B cell (primary cell): ENCODE data around the gene ARHGAP32. TPM values are rescaled to one million over a fixed set of nuclear protein-coding genes. Genes with fewer than 3 reads are reported as not detected.

Experiments used
- ATAC-seq: fragments of 200-7000 bp; cut with Tn5 transposase; one replicate; pipeline ENCODE4 v1.10.0; 2021; ENCODE audit warnings: low read depth, mild to moderate bottlenecking, moderate number of reproducible peaks, moderate library complexity
- CTCF ChIA-PET: fragments of 350-600 bp; sonication (Branson Sonifier 250); formaldehyde crosslinking; loops from one replicate; lab custom pipeline; 2021; ENCODE audit warnings: antibody characterized with exemption, inconsistent platforms; lab: Charles Lee
- POLR2A ChIA-PET: fragments of 350-600 bp; sonication (Branson Sonifier 250); formaldehyde crosslinking; loops from one replicate; lab custom pipeline; 2021; ENCODE audit warnings: antibody characterized with exemption; lab: Charles Lee
- DNase-seq: peaks from one replicate; pipeline ENCODE4 v3.0.0; 2013
- H2AFZ ChIP-seq: 2 replicates; pipeline ENCODE4 v1.6.1; 2012; ENCODE audit warnings: mild to moderate bottlenecking, low read depth, low read length; ENCODE audit not compliant: insufficient read depth, poor library complexity, severe bottlenecking
- H3K27ac ChIP-seq, 2 donors: 1 replicate in 1 of 2; 2 replicates in 1 of 2; pipeline ENCODE4 v1.5.1; 2012 to 2013; ENCODE audit warnings: low read length in 2 of 2, mild to moderate bottlenecking in 2 of 2, moderate library complexity in 1 of 2
- H3K27me3 ChIP-seq, 4 experiments: fragments of 200-600 bp in 1 of 4; sonication (generic) in 1 of 4; replicated peaks in 1 of 4; 1 replicate in 2 of 4; 2 replicates in 2 of 4; pipeline versions ENCODE4 v1.6.1 to v1.7.0; 2013 to 2016; ENCODE audit warnings: low read length in 3 of 4, mild to moderate bottlenecking in 2 of 4, mixed read lengths in 1 of 4, moderate library complexity in 1 of 4; ENCODE audit not compliant: insufficient read depth in 4 of 4, control insufficient read depth in 3 of 4; ENCODE audit errors: control extremely low read depth in 1 of 4
- H3K36me3 ChIP-seq, 2 experiments: replicated peaks in 1 of 2; 1 replicate in 1 of 2; 2 replicates in 1 of 2; pipeline versions ENCODE4 v1.6.1 to v1.7.1; 2013; ENCODE audit warnings: low read length in 1 of 2; ENCODE audit not compliant: insufficient read depth in 2 of 2, control insufficient read depth in 1 of 2; ENCODE audit errors: control extremely low read depth in 1 of 2, extremely low read depth in 1 of 2
- H3K4me1 ChIP-seq, 2 donors: fragments of 200-600 bp in 1 of 2; sonication (generic) in 1 of 2; 1 replicate in 1 of 2; 2 replicates in 1 of 2; pipeline versions ENCODE4 v1.5.1 to v1.6.1; 2013 to 2017; ENCODE audit warnings: low read length in 2 of 2; ENCODE audit not compliant: control insufficient read depth in 2 of 2, insufficient read depth in 2 of 2
- H3K4me2 ChIP-seq: replicated peaks from 2 replicates; pipeline ENCODE3; 2012; ENCODE audit warnings: mild to moderate bottlenecking, low read depth, low read length; ENCODE audit not compliant: poor library complexity, severe bottlenecking
- H3K4me3 ChIP-seq, 5 experiments: fragments of 200-600 bp in 1 of 5; sonication (generic) in 1 of 5; 1 replicate in 3 of 5; 2 replicates in 2 of 5; pipeline versions ENCODE4 v1.5.1 to v1.7.0; 2011 to 2016; ENCODE audit warnings: low read length in 4 of 5, mild to moderate bottlenecking in 4 of 5, low read depth in 2 of 5, control low read depth in 1 of 5, moderate library complexity in 1 of 5; ENCODE audit not compliant: insufficient read depth in 1 of 5; ENCODE audit errors: control extremely low read depth in 1 of 5, extremely low read depth in 1 of 5
- H3K79me2 ChIP-seq: fragments of 200-600 bp; sonication (generic); one replicate; pipeline ENCODE4 v1.6.0; 2016; ENCODE audit warnings: low read length; ENCODE audit not compliant: control insufficient read depth, insufficient read depth
- H3K9ac ChIP-seq: fragments of 200-600 bp; sonication (generic); 2 replicates; pipeline ENCODE4 v1.6.1; 2017; ENCODE audit warnings: mild to moderate bottlenecking, low read length, moderate library complexity
- H3K9me3 ChIP-seq, 3 donors: one replicate each; pipeline versions ENCODE4 v1.6.1 to v1.7.1; 2013; ENCODE audit warnings: low read length in 2 of 3; ENCODE audit not compliant: control insufficient read depth in 2 of 3, insufficient read depth in 1 of 3; ENCODE audit errors: control extremely low read depth in 1 of 3
- H4K20me1 ChIP-seq: 2 replicates; pipeline ENCODE4 v1.6.0; 2012; ENCODE audit warnings: mild to moderate bottlenecking, low read length; ENCODE audit not compliant: insufficient read depth, control insufficient read depth, poor library complexity, severe bottlenecking
- H3K27ac Mint-ChIP-seq: one replicate; pipeline ENCODE4 v1.8.0; 2021; ENCODE audit warnings: mixed read lengths
- H3K27me3 Mint-ChIP-seq: one replicate; pipeline ENCODE4 v1.8.0; 2021; ENCODE audit warnings: mixed read lengths
- H3K4me1 Mint-ChIP-seq: one replicate; pipeline ENCODE4 v1.8.0; 2021; ENCODE audit warnings: mixed read lengths
- H3K4me3 Mint-ChIP-seq: one replicate; pipeline ENCODE4 v1.8.0; 2021; ENCODE audit warnings: mixed read lengths
- H3K9me3 Mint-ChIP-seq: one replicate; pipeline ENCODE4 v1.8.0; 2022; ENCODE audit warnings: mixed read lengths; ENCODE audit not compliant: insufficient read depth
- EZH2 ChIP-seq: IDR thresholded peaks from 2 replicates; pipeline ENCODE4 v1.6.1; 2012; ENCODE audit warnings: borderline replicate concordance, low read depth, mild to moderate bottlenecking, moderate library complexity, low read length; ENCODE audit not compliant: insufficient read depth, poor library complexity, severe bottlenecking
- WGBS: methylation state at CpG from one replicate; pipeline ENCODE4 v1.1.5; 2013; ENCODE audit warnings: missing lambda C conversion rate; ENCODE audit not compliant: insufficient coverage; 5-methylcytosine and 5-hydroxymethylcytosine counted together
- intact Hi-C: fragments of 100-400 bp; cut with micrococcal nuclease; formaldehyde crosslinking; loops from one replicate; pipeline ENCODE4 v1.10.0; 2022
- polyA plus RNA-seq: library from polyadenylated mRNA; depleted of rRNA; stranded (reverse); fragments of >200 nt; gene quantifications from 2 replicates; pipeline ENCODE4 v1.2.3, GENCODE V29; 2012
- total RNA-seq, 2 donors: library from RNA; stranded (reverse); fragments of 120-200 nt in 1 of 2; gene quantifications; 1 replicate in 1 of 2; 2 replicates in 1 of 2; pipeline versions ENCODE4 v1.2.3 to v1.2.4, GENCODE V29; 2013 to 2022
- TF ChIP-seq, protein P1 (sequence below): fragments of 200-600 bp; IDR thresholded peaks from one replicate; pipeline ENCODE4 v1.8.0; 2022; ENCODE audit warnings: antibody characterized with exemption, mild to moderate bottlenecking

Gene ARHGAP32
- total and polyA plus RNA-seq, 2 donors (not counting 1 experiment from before 2014, with no cell fraction given): 4.4 to 10.6 TPM

- intact Hi-C loops: no loop called here
- H3K27me3 Mint-ChIP-seq: no peaks in the 10 kb centered on the region
- Histone ChIP-seq H3K9me3 (peaks cover 0 to 3% (median 0%) of the 10 kb centered on the region in 3 donors), H3K79me2 (no peaks in the 10 kb centered on the region), H3K36me3 (peaks cover 0 to 2% of the 10 kb centered on the region in 2 experiments), H3K9ac (no peak overlapping the region), H4K20me1 (no peaks in the 10 kb centered on the region), H3K4me1 (no peaks in the 10 kb centered on the region), H3K4me2 (no peak overlapping the region), H3K4me3 (no peak overlapping the region), H3K27me3 (no peaks in the 10 kb centered on the region), H2AFZ (no peak overlapping the region), H3K27ac (no peak overlapping the region)
- H3K4me3 Mint-ChIP-seq: no peak overlapping the region
- no peak for ATAC-seq
- DNase-seq: no peak
- ChIA-PET CTCF (no interaction called here), POLR2A (no interaction called here)
- TF ChIP-seq, protein P1, sequence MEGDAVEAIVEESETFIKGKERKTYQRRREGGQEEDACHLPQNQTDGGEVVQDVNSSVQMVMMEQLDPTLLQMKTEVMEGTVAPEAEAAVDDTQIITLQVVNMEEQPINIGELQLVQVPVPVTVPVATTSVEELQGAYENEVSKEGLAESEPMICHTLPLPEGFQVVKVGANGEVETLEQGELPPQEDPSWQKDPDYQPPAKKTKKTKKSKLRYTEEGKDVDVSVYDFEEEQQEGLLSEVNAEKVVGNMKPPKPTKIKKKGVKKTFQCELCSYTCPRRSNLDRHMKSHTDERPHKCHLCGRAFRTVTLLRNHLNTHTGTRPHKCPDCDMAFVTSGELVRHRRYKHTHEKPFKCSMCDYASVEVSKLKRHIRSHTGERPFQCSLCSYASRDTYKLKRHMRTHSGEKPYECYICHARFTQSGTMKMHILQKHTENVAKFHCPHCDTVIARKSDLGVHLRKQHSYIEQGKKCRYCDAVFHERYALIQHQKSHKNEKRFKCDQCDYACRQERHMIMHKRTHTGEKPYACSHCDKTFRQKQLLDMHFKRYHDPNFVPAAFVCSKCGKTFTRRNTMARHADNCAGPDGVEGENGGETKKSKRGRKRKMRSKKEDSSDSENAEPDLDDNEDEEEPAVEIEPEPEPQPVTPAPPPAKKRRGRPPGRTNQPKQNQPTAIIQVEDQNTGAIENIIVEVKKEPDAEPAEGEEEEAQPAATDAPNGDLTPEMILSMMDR: no peak
- TF ChIP-seq EZH2: no peak
- H3K27ac Mint-ChIP-seq: no peak overlapping the region
- H3K9me3 Mint-ChIP-seq: peaks cover 2% of the 10 kb centered on the region
- no peaks in the 10 kb centered on the region for H3K4me1 Mint-ChIP-seq
Observed at GRCh38 chr11:128988242-128988970, 203.7 kb downstream of the ARHGAP32 start.

GRCh38 chr11:128985880-128986279 is 206.2 kb downstream of the ARHGAP32 start:
- Histone ChIP-seq H3K27me3 (no peaks in the 10 kb centered on the region), H3K27ac (no peak overlapping the region), H3K4me2 (no peak overlapping the region), H3K4me1 (no peaks in the 10 kb centered on the region), H3K9me3 (peaks cover 0 to 3% (median 0%) of the 10 kb centered on the region in 3 donors), H3K4me3 (no peak overlapping the region), H3K79me2 (no peaks in the 10 kb centered on the region), H3K9ac (no peak overlapping the region), H4K20me1 (no peaks in the 10 kb centered on the region), H2AFZ (no peak overlapping the region), H3K36me3 (peaks cover 2 to 4% of the 10 kb centered on the region in 2 experiments)
- no peaks in the 10 kb centered on the region for H3K27me3 Mint-ChIP-seq
- intact Hi-C loops: no loop called here
- peaks cover 2% of the 10 kb centered on the region for H3K9me3 Mint-ChIP-seq
- H3K4me1 Mint-ChIP-seq: no peaks in the 10 kb centered on the region
- no peak for TF ChIP-seq EZH2
- TF ChIP-seq, protein P1: no peak
- ChIA-PET CTCF (interaction anchor here (1.0 kb wide), 1 partner anchor 829 kb away, joined by 3 read pairs; no protein-coding TSS in a partner anchor), POLR2A (no interaction called here)
- WGBS: 80% methylated on average over 1 of the region's 5 CpGs
- no peak overlapping the region for H3K4me3 Mint-ChIP-seq
- DNase-seq (no peak), ATAC-seq (no peak)
- no peak overlapping the region for H3K27ac Mint-ChIP-seq
